Lung microvascular endothelial cell (primary cell): ENCODE data around the gene COL6A1. TPM values are rescaled to one million over a fixed set of nuclear protein-coding genes. Genes with fewer than 3 reads are reported as not detected.
"Not testable (repeated sequence)": the region's sequence is repeated elsewhere in the genome, so short reads cannot be mapped to it uniquely, and the experiment has no call there.

Experiments used
- DNase-seq, 2 donors: peaks; one replicate each; pipeline versions ENCODE4 v3.0.0 to v3.0.0-alpha.2; 2010; ENCODE audit warnings: low read depth in 2 of 2
- total RNA-seq: library from RNA; depleted of rRNA; stranded (reverse); fragments of >200 nt; gene quantifications from 2 replicates; pipeline ENCODE4 v1.2.1, GENCODE V29; 2014

Gene COL6A1
- total RNA-seq, 1 donor from 2014 or later: 4.0 TPM

DNA sequence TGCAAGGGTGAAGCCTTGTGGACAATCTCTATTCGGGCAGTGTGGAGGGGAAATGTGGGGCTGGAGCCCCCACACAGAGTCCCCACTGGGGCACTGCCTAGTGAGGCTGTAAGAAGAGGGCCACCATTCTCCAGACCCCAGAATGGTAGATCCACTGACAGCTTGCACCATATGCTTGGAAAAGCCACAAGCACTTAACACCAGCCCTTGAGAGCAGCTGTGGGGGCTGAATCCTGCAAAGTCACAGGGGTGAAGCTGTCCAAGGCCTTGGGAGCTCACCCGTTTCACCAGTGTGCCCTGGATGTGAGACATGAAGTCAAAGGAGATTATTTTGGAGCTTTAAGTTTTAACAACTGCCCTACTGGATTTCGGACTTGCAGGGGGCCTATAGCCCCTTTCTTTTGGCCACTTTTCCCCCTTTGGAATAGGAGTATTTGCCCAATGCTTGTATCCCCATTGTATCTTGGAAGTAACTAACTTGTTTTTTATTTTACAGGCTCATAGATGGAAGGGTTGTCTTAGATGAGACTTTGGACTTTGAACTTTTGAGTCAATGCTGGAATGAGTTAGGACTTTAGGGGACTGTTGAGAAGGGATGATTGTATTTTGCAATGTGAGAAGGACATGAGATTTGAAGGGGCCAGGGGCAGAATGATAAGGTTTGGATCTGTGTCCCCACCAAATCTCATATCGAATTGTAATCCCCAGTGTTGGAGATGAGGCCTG lies 16.3 kb upstream of the COL6A1 start:
- DNase-seq: no peak

GRCh38 chr21:45966791-45967394 lies 14.7 kb upstream of the COL6A1 start:
- DNase-seq: no peak

- DNase-seq: no peak
Measured at GRCh38 chr21:45969921-45970673, 11.5 kb upstream of the COL6A1 start.

DNA sequence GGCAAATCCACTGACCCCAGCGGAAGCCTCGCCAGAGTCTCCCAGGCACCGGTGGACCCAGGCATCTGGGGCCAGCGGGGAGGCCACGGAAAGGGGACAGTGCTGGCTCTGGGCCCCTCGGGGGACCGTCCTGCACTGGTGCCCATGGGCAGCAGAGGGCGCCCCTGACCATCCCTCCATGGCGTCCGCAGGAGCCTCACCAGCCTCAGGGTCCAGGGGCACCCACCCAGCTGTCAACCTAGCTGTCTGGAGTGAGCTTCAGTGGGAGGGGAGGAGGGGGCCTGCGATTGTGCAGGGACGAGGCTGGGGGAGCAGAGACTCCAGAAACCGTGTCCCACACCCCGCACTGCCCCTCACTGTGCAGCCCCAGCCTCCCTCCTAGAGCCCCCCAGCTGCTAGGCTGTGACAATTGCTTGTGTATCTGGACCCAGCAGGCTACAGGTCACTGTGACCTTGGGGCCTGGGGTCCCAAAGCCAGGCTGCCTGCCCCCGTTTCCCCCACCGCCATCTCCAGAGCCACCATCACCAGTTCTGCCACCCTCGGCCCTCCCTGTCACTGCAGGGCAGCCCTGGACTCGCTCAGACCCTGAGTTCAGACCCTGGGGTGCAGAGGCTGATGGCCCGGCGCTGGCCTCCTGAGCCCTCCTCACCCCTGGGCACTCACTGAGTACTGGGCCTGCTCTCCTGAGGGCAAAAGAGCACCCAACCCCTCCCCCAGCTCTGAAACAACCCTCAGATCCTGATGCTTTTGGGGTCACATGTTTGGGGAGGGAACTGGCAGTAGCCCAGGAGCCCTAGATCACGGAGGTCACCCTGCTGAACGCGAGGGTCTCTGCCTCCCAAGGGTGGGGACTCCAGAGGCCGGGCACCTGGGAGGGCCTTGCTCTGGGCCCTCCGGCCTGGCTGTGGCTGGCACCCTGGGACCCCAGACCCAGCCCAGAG lies 10.6 kb upstream of the COL6A1 start:
- peak; percentile 31 to 51 for DNase-seq

DNA sequence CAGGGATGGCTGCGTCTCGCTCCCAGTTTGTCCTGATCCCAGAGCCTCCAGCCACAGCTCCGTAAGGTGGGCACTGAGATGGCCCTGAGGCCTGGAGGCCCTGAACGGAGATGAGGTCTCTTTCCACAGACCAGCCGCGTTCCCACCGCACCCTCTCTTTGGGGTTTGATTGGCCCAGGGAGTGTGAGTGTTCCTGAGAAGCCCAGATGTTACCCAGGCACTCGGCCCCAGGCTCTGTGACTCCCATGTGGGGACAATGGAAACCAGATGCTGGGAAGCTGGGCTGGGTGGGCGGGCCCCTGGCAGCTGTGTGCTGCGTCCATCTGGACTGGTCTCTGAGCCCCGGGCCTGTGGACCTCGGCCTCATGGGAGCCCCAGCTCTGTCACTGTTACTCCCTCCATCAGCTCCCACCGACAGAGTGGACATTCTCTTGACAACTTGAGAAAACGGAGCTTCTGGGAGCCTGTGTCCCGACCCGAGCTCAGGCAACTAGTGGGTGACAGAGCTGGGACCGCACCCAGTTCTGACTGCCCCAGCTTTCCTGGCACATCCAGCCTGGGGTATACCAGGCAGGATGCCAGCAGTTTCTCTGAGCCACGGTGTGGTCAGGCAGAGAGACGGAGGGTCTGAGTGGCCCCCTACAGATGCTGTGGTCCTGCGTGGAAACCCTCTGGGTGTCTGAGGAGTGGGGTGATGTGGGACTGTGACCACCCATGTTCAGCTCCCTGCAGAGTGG lies 9.8 kb upstream of the COL6A1 start:
- DNase-seq: no peak

DNA sequence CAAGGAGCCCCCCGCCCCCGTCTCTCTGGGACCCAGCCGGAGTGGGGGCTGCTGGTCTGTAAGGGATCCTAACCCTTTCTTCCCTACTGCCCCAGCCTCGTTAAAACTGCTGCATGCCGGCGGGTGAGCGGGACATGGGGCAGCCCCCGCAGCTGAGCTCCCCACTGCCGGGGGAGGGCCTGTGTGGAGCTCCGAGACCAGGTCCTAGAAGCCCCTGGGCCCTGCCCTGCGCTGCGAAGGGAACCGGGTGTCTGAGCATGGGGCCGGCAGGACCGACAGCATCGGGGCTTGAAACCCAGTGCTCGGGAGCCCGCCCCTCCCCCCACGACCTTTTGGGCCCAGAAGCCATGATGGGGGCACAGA lies 9.2 kb upstream of the COL6A1 start:
- DNase-seq: no peak

DNA sequence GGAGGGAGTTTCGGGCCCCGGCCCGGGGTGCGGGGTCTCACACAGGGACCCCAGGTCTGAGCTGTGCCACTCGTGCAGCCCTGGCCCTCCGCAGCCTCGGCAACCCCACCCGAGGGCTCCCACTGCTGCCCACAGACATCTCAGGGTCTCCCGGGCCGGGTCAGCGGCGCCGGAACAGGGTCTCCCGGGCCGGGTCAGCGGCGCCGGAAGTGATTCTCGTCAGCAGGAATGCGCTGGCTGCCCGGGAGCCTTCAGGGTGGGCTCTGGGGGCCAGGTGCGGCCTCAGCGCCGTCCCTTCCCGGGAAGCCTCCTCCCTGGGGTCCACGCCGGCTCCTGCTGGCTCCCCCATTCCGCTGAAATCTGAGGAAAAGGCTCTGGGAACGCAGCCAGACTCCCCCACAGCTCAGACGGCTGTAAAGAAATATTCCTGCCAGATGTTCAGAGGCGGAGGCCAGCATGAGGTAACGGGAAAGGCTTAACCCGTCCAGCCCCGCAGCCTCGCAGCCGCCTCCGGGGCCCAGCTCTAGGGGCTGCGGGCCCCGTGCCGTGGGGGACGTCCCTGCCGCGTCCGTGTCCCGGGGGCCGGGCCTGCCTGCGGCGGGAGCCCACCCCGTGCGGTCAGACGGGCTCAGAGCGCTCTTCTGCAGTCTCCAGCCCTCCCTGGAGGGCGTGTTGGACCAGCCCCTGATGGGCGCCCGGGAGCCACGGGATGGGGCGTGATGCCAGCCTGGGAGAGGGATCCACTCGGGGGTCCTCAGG lies 8.7 kb upstream of the COL6A1 start:
- peak in 1 of 2 donors; percentile 24 for DNase-seq

- peak; percentile 69 to 76 for DNase-seq
Measured at GRCh38 chr21:45973475-45974072, 8.0 kb upstream of the COL6A1 start.

GRCh38 chr21:45974073-45975019 lies 7.2 kb upstream of the COL6A1 start:
- peak; percentile 39 to 67 for DNase-seq

- peak in 1 of 2 donors; percentile 44 for DNase-seq
Measured at GRCh38 chr21:45975020-45975666, 6.4 kb upstream of the COL6A1 start.

GRCh38 chr21:45975667-45976409 lies 5.7 kb upstream of the COL6A1 start:
- DNase-seq: not testable (repeated sequence)

- DNase-seq: no peak
Measured at GRCh38 chr21:45976701-45977311, 4.8 kb upstream of the COL6A1 start.

DNA sequence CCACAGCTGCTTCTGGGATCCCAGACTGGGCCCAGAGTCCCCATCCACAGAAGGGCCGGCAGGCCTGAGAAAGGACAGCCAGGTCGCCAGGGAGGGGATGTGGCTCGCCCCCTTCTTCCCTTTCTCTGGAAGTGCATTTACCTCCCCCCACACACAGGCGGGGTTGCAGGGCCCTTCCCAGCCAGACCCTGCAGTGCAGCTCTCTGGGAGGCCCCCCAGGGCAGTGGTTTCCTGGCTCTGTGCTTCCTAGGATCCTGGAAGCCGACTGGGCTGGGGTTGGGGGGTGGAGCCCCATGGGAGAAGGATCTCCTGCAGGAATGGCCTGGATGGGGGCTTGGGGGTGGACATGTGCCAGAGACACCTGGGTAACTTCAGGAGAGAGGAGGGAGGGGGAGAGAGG lies 4.2 kb upstream of the COL6A1 start:
- no peak for DNase-seq

DNA sequence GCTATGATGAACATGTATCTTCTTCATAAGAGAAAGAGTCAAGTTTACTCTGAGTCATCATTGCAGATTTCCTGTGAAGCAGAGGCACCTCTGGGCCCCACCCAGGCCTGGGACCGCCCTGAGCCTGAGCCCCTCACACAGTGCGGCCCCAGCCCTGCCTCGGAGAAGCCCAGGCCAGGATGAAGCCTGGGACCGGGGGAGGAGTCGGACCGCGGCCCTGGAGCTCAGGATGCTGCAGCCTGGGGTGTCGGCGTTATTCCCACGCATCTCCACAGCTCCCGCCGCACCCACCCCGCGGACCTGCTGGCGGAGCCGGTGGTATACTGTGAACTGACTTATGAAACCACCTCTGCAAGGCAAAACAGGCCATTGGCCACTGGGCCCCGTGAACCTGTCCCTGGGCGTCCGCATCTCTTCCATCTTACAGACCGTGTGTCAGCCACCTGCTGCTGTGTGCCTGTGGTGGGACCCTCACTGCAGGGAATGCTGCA lies 2.4 kb upstream of the COL6A1 start:
- no peak for DNase-seq

DNA sequence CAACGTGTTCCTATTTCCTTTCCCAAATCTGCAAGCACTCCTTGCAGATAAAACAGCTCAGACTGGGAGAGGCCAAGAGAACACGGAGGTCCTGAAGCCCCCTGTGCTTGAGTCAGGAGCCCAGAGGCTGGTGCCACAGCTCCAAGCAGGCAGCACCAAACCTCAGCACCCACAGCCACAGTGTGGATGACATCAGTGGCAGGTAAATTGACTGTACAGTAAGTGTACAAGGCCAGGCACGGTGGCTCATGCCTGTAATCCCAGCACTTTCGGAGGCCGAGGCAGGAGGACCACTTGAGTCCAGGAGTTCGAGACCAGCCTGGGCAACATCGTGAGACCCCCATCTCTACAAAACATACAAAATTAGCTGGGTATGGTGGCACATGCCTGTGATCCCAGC lies 1.9 kb upstream of the COL6A1 start:
- no peak for DNase-seq

DNA sequence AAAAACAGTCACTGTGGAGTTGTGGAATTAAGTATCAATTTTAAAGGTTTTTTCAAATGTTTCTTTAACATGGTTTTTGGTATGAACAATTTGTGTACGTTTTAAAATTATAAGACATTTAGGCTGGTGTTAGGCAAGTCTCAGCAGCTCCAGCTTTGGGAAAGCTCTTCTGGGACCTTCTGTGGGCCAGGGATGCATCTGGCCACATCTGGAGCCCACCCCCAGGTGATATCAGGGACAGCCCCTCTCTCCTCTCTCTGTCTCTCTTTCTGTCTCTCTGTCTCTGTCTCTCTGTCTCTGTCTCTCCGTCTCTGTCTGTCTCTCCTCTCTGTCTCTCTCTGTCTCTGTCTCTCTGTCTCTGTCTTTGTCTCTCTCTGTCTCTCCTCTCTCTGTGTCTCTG lies 1.3 kb upstream of the COL6A1 start:
- no peak for DNase-seq

DNA sequence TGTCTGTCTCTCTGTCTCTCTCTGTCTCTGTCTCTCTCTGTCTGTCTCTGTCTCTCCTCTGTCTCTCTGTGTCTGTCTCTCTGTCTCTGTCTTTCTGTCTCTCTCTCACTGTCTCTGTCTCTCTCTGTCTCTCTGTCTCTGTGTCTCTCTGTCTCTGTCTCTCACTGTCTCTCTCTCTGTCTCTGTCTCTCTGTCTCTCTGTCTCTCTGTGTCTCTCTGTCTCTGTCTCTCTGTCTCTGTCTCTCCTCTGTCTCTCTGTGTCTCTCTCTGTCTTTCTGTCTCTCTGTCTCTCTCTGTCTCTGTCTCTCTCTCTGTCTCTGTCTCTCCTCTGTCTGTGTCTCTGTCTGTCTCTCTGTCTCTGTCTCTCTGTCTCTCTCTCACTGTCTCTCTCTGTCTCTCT lies 873 bp upstream of the COL6A1 start:
- DNase-seq: no peak
